ENCODE results near the gene DAAM1.

Gene DAAM1

GRCh38 chr14:59249029-59249428 is 60.6 kb downstream of the DAAM1 start:
- POLR2A ChIA-PET = no interaction called here
- DNase-seq (ENCODE audit: low read depth, low spot score) = no peak

GRCh38 chr14:59251811-59252771 is 63.6 kb downstream of the DAAM1 start:
- TF ChIP-seq CTCF (IDR thresholded peaks at IDR 0.05; ENCODE audit: insufficient read depth, low read length, missing control alignments) = no peak
- ChIA-PET CTCF (interaction anchor here (0.7 to 1.3 kb wide), 2 partner anchors 10 to 192 kb away, joined by 3 read pairs; no protein-coding TSS in a partner anchor), POLR2A (no interaction called here)
- no peak for DNase-seq (ENCODE audit: low read depth, low spot score)
- H3K4me3 ChIP-seq (ENCODE audit: low read depth, low read length) = no peak overlapping the region

More at GRCh38 chr14:59249029-59249428, 60.6 kb downstream of the DAAM1 start:
- TF ChIP-seq CTCF (IDR thresholded peaks at IDR 0.05; ENCODE audit: insufficient read depth, low read length, missing control alignments) = no peak
- H3K4me3 ChIP-seq (ENCODE audit: low read depth, low read length) = no peak overlapping the region
- CTCF ChIA-PET = no interaction called here

- no peak for TF ChIP-seq CTCF (IDR thresholded peaks at IDR 0.05; ENCODE audit: insufficient read depth, low read length, missing control alignments)
- CTCF ChIA-PET = no interaction called here
- no peak overlapping the region for H3K4me3 ChIP-seq (ENCODE audit: low read depth, low read length)
- no peak for DNase-seq (ENCODE audit: low read depth, low spot score)
- POLR2A ChIA-PET = no interaction called here
These were observed 64.5 kb downstream of the DAAM1 start for GRCh38 chr14:59252772-59253500.

- no peak for DNase-seq (ENCODE audit: low read depth, low spot score)
- ChIA-PET CTCF (no interaction called here), POLR2A (no interaction called here)
- no peak for TF ChIP-seq CTCF (IDR thresholded peaks at IDR 0.05; ENCODE audit: insufficient read depth, low read length, missing control alignments)
- no peak overlapping the region for H3K4me3 ChIP-seq (ENCODE audit: low read depth, low read length)
These were observed 65.1 kb downstream of the DAAM1 start for GRCh38 chr14:59253527-59253926.

GRCh38 chr14:59254146-59254910 is 65.9 kb downstream of the DAAM1 start:
- peak; percentile 95 for DNase-seq (ENCODE audit: low read depth, low spot score)

More at GRCh38 chr14:59254146-59254910, 65.9 kb downstream of the DAAM1 start:
- ChIA-PET POLR2A (interaction anchor here (1.3 kb wide), 1 partner anchor 21 kb away, joined by 4 read pairs; no protein-coding TSS in a partner anchor), CTCF (interaction anchor here (1.0 kb wide), 1 partner anchor 128 kb away, joined by 3 read pairs; no protein-coding TSS in a partner anchor)
- TF ChIP-seq CTCF (IDR thresholded peaks at IDR 0.05; ENCODE audit: insufficient read depth, low read length, missing control alignments) = no peak
- H3K4me3 ChIP-seq (ENCODE audit: low read depth, low read length) = no peak overlapping the region
